Keratinocyte (primary cell): Measurements from ENCODE around the gene MCRS1. TPM values are rescaled to one million over a fixed set of nuclear protein-coding genes. Genes with fewer than 3 reads are reported as not detected.

Experiments
- DNase-seq: peaks from one replicate; pipeline ENCODE4 v3.0.0-alpha.2; 2011; ENCODE audit warnings: low read depth, missing footprints, low spot score
- FAIRE-seq: peaks from 2 replicates; lab custom pipeline; 2011; peaks lifted over from hg19 to GRCh38; lab: Jason Lieb, UNC
- H2AFZ ChIP-seq: 2 replicates; pipeline ENCODE4 v1.6.0; 2012; ENCODE audit warnings: low read length, control low read depth, inconsistent platforms; ENCODE audit not compliant: control insufficient read depth
- H3K27ac ChIP-seq: 2 replicates; pipeline ENCODE4 v1.5.1; 2011; ENCODE audit warnings: low read length; ENCODE audit not compliant: control insufficient read depth, insufficient read depth
- H3K27me3 ChIP-seq: 3 replicates; pipeline ENCODE4 v1.6.0; 2011; ENCODE audit warnings: low read length; ENCODE audit not compliant: control insufficient read depth, insufficient read depth; ENCODE audit errors: extremely low read depth
- H3K36me3 ChIP-seq, 2 experiments: 2 replicates in 1 of 2; 3 replicates in 1 of 2; pipeline ENCODE4 v1.5.1; 2011; ENCODE audit warnings: low read length in 2 of 2, mild to moderate bottlenecking in 1 of 2; ENCODE audit not compliant: control insufficient read depth in 2 of 2, insufficient read depth in 2 of 2; ENCODE audit errors: extremely low read depth in 1 of 2
- H3K4me1 ChIP-seq: 3 replicates; pipeline ENCODE4 v1.5.1; 2011; ENCODE audit warnings: low read length; ENCODE audit not compliant: control insufficient read depth, insufficient read depth; ENCODE audit errors: extremely low read depth
- H3K4me2 ChIP-seq: 3 replicates; pipeline ENCODE4 v1.6.0; 2011; ENCODE audit warnings: low read depth, low read length; ENCODE audit not compliant: control insufficient read depth, insufficient read depth; ENCODE audit errors: extremely low read depth
- H3K4me3 ChIP-seq, 3 experiments: fragments of 200-600 bp in 1 of 3; sonication (generic) in 1 of 3; 2 replicates in 2 of 3; 3 replicates in 1 of 3; pipeline ENCODE4 v1.5.1; 2011 to 2016; ENCODE audit warnings: low read length in 3 of 3, mild to moderate bottlenecking in 3 of 3, control low read depth in 2 of 3, inconsistent platforms in 1 of 3, low read depth in 1 of 3, mixed read lengths in 1 of 3, mixed run types in 1 of 3, moderate library complexity in 1 of 3; ENCODE audit not compliant: control insufficient read depth in 2 of 3, insufficient read depth in 2 of 3; ENCODE audit errors: extremely low read depth in 1 of 3
- H3K79me2 ChIP-seq: 2 replicates; pipeline ENCODE4 v1.6.0; 2012; ENCODE audit warnings: low read length; ENCODE audit not compliant: control insufficient read depth, insufficient read depth
- H3K9ac ChIP-seq: 3 replicates; pipeline ENCODE4 v1.6.0; 2011; ENCODE audit warnings: low read length; ENCODE audit not compliant: control insufficient read depth, insufficient read depth; ENCODE audit errors: extremely low read depth
- H3K9me1 ChIP-seq: 3 replicates; pipeline ENCODE4 v1.6.0; 2011; ENCODE audit warnings: low read length; ENCODE audit not compliant: control insufficient read depth, insufficient read depth; ENCODE audit errors: extremely low read depth
- H3K9me3 ChIP-seq: 2 replicates; pipeline ENCODE4 v1.5.1; 2012; ENCODE audit warnings: low read depth, low read length; ENCODE audit not compliant: control insufficient read depth
- H4K20me1 ChIP-seq: 3 replicates; pipeline ENCODE4 v1.6.0; 2011; ENCODE audit warnings: low read length; ENCODE audit not compliant: control insufficient read depth, insufficient read depth; ENCODE audit errors: extremely low read depth
- CTCF ChIP-seq, 3 experiments: IDR thresholded peaks in 1 of 3; conservative IDR thresholded peaks in 1 of 3; optimal IDR thresholded peaks in 1 of 3; 2 replicates in 2 of 3; 3 replicates in 1 of 3; pipeline versions ENCODE3 to v1.5.1; 2011; ENCODE audit warnings: low read length in 3 of 3, mild to moderate bottlenecking in 3 of 3, moderate library complexity in 2 of 3, control low read depth in 1 of 3, inconsistent platforms in 1 of 3; ENCODE audit not compliant: insufficient read depth in 2 of 3; ENCODE audit errors: extremely low read depth in 1 of 3
- EZH2 ChIP-seq: IDR thresholded peaks from one replicate; pipeline ENCODE4 v1.6.1; 2012; ENCODE audit warnings: inconsistent platforms, mild to moderate bottlenecking, low read length, moderate library complexity
- dilution Hi-C: fragments of 300-500 bp; cut with MboI; formaldehyde crosslinking; loops from one replicate; pipeline ENCODE4 v1.7.0; 2020; ENCODE audit warnings: low sequenced_read_pairs; ENCODE audit not compliant: extremely low pct_ligation_motif_present
- polyA plus RNA-seq, 5 experiments: library from polyadenylated mRNA; depleted of rRNA in 3 of 5; stranded (reverse) in 3 of 5; stranded (forward) in 1 of 5; unstranded in 1 of 5; fragments of >200 nt; gene quantifications; 1 replicate in 1 of 5; 2 replicates in 3 of 5; 3 replicates in 1 of 5; pipeline versions ENCODE4 v1.2.1 to v1.2.3, GENCODE V29; 2011 to 2012; ENCODE audit warnings: missing spikeins in 2 of 5, low read depth in 1 of 5, low replicate concordance in 1 of 5

Gene MCRS1
- polyA plus RNA-seq, 1 donor (not counting 4 experiments of a cell fraction or from before 2014, with no cell fraction given) = 40.7 TPM

GRCh38 chr12:49588721-49589516 is 21.0 kb upstream of the MCRS1 start:
- H3K9me1 ChIP-seq = no peaks in the 10 kb centered on the region
- DNase-seq = no peak
- no peak overlapping the region for H3K9ac ChIP-seq
- H3K4me2 ChIP-seq = no peak overlapping the region
- peaks cover 0 to 5% of the 10 kb centered on the region in 2 experiments for H3K36me3 ChIP-seq
- peaks cover 7% of the 10 kb centered on the region for H3K4me1 ChIP-seq
- no peaks in the 10 kb centered on the region for H3K79me2 ChIP-seq
- H4K20me1 ChIP-seq = no peaks in the 10 kb centered on the region
- FAIRE-seq = no peak
- no peak overlapping the region for H3K27ac ChIP-seq
- H3K4me3 ChIP-seq = no peak overlapping the region
- dilution Hi-C loops = no loop called here
- H3K27me3 ChIP-seq = no peaks in the 10 kb centered on the region
- no peak overlapping the region for H2AFZ ChIP-seq
- TF ChIP-seq CTCF (optimal IDR thresholded peaks at IDR 0.05 in 1 of 3, IDR thresholded peaks at IDR 0.05 in 1 of 3, conservative IDR thresholded peaks at IDR 0.05 in 1 of 3; ENCODE audit: extremely low read depth in 1 of 3, insufficient read depth in 2 of 3, low read length in 3 of 3) = no peak
- no peak for TF ChIP-seq EZH2
- H3K9me3 ChIP-seq = no peaks in the 10 kb centered on the region

GRCh38 chr12:49588281-49588680 is 20.3 kb upstream of the MCRS1 start:
- FAIRE-seq (no peak), DNase-seq (no peak)
- no peak overlapping the region for H3K27ac ChIP-seq
- TF ChIP-seq EZH2 (no peak), CTCF (optimal IDR thresholded peaks at IDR 0.05 in 1 of 3, IDR thresholded peaks at IDR 0.05 in 1 of 3, conservative IDR thresholded peaks at IDR 0.05 in 1 of 3; ENCODE audit: extremely low read depth in 1 of 3, insufficient read depth in 2 of 3, low read length in 3 of 3) (no peak)
- H4K20me1 ChIP-seq = no peaks in the 10 kb centered on the region
- H3K4me1 ChIP-seq = peaks cover 7% of the 10 kb centered on the region
- H3K4me3 ChIP-seq = no peak overlapping the region
- no peaks in the 10 kb centered on the region for H3K79me2 ChIP-seq
- H3K27me3 ChIP-seq = no peaks in the 10 kb centered on the region
- H3K9me3 ChIP-seq = no peaks in the 10 kb centered on the region
- no peak overlapping the region for H2AFZ ChIP-seq
- dilution Hi-C loops = no loop called here
- H3K9ac ChIP-seq = no peak overlapping the region
- no peak overlapping the region for H3K4me2 ChIP-seq
- no peaks in the 10 kb centered on the region for H3K9me1 ChIP-seq
- peaks cover 0 to 9% of the 10 kb centered on the region in 2 experiments for H3K36me3 ChIP-seq
